NCI-H345 (cell line): ENCODE measurements around the gene SLC31A2.

Experiments
- DNase-seq: peaks from one replicate; lab custom pipeline; 2025; lab: John Stamatoyannopoulos, UW

Gene SLC31A2

GRCh38 chr9:113151696-113152630 is 1.2 kb downstream of the SLC31A2 start:
- DNase-seq, result no peak

- no peak for DNase-seq
Measured at GRCh38 chr9:113152699-113153098, 1.9 kb downstream of the SLC31A2 start.

GRCh38 chr9:113153599-113153998 is 2.8 kb downstream of the SLC31A2 start:
- DNase-seq, result no peak

- DNase-seq, result no peak
Measured at GRCh38 chr9:113154471-113154870, 3.7 kb downstream of the SLC31A2 start.

DNA sequence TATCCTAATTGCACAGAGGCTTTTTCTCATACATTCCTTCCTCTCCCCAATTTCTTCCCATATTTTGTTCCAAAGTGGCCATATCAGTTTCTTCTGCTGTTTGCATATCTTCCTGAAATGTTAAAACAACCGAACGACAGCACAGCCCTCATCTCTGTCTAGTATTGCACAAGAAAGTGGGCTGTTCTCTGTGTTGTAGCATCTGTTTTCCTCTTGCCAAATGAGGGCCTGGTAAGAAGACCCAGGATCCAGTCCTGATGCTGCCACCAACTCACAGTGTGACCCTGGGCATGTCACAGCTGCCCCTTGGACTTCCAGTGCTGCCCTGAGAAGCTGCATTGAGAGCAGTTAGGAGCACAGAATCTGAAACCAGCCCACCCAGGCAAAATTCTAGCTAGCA is 4.1 kb downstream of the SLC31A2 start:
- no peak for DNase-seq

DNA sequence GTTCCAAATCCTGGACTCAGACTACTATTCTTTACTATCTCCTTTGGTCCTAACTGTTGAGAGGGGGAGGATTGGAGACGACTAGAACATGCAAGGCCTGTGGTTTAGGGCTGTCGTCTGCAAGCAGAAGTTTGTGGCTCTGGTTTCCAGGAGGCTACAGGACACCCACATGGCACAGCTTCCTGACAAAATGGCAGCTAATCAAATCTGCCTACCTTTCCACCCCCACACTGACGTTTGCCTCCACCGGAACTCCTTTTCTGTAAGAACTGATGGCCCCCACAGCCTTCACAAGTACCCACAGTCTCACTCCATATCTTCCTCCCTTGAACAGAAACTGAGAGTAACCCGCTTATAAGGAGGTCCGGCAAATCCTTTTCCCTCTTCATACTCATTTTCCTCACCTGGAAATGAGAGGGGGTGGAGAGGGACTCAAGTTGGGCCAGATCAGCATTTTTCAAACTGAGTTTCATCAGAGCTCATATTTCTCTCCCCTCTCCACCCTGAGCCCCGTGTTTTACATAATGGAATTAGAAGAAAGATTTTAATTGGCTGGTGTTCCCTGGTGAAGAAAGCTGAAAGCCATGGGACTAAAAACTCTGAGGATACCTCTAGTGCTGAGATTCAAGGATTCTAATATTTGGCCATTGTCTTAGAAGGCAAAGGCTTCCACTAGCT is 5.2 kb downstream of the SLC31A2 start:
- DNase-seq, result no peak

DNA sequence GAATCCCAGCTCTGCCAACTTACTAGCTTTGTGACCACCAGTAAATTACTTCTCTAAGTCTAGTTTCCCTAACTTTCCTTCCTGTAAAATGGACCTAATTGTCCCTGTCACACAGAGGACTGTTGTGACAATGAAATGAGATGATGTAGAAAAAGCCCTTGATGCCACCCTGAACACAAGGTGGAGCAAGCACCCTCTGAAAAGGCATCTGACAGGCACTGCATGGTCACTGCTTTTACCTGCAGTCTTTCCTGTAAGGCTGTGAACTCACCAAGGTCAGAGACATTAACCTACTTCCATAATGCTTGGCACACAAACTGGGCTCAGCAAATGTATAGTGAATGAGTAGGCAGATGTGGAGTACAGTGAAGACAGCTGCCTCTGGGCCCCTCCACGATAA is 6.1 kb downstream of the SLC31A2 start:
- no peak for DNase-seq

GRCh38 chr9:113158446-113158845 is 7.6 kb downstream of the SLC31A2 start:
- no peak for DNase-seq

DNA sequence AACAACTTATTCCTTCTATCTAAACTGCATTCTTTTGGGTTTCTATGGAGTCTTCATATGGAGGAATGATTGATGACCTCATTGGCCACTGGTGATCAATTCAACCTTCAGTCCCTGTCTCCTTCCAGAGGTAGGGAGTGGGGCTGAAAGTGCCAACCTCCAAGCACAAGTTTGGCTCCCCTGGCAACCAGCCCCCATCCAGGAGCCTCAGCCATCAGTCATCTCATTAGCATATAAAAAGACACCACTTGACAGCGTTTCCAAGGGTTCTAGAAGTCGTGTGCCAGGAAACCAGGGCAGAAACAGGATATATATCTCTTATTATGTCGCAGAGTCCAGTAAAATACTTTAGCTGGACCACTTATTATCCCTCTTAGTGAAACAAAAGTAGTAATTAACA is 9.8 kb downstream of the SLC31A2 start:
- DNase-seq, result no peak

DNA sequence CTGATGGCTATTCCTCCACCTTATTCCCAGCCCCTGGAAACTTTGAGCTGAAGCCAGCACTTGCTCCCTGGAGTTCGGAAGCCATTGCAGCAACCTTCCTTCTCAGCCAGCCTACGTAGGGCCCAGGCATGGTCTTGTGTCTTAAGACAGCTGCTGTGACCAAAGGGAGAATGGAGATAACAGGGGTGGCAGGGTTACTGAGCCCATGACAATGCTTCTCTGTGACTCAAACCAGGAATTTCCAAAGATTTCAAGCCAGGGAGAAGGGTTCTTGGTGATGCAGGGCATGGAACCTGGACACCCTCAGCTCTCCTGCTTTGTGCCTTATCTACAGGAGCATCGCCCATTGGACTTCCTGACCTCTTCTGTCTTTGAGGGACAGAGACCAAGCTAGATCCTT is 12.2 kb downstream of the SLC31A2 start:
- DNase-seq, result no peak

DNA sequence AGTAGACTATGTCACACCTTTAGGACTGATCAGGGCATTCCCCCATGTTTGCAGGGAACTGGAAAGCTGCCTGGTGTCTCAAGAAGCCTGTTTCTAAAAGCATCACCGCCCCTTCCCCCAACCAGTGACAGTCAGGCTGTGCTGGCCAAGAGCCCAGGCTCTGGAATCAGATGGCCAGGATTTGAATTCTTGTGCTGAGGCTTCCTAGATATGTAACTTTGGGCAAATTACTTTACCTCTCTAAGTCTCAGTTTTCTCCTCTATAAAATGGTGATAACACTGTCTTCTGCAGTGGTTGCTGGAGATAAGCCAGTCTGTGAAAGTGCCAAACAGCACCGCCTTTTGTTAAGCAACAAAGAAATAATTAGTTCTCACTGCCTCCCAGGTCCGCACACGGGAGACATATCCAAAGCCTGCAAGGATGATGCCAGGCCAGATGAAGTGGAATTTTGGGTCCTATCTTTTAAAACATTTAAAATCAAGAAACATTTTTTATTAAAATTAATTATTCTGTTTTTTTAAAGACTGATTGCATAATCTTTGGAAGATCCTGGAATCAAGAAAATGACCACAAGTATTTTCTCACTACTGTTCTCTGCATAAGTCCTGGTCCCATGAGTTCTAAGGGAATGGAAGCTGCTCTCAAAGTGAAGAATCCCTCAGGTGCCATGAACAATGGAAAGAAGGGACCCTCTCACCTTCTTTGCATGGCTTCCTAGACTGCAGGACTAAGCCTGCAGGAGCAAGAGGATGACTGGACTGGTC is 13.9 kb downstream of the SLC31A2 start:
- no peak for DNase-seq

DNA sequence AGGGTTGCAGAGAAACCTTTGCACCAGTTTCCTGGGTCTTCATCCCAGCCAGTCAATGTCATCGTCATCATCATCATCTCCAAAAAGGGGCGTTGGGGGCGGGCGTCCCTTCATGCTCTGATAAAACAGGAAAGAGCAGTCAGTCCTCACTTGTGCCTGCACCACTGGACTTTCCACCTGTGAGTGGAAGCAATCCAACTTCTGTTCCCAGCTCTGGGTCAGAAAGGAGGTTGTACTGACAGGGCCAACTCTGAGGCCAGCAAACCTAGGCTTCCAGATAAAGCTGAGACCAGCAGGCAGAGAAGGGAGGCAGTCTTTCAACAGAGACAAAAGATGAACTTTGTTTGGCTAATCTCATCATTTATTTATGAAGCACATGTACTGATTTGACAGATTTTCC is 15.2 kb downstream of the SLC31A2 start:
- DNase-seq, result no peak

- DNase-seq, result no peak
Measured at GRCh38 chr9:113168809-113169208, 18.0 kb downstream of the SLC31A2 start.

DNA sequence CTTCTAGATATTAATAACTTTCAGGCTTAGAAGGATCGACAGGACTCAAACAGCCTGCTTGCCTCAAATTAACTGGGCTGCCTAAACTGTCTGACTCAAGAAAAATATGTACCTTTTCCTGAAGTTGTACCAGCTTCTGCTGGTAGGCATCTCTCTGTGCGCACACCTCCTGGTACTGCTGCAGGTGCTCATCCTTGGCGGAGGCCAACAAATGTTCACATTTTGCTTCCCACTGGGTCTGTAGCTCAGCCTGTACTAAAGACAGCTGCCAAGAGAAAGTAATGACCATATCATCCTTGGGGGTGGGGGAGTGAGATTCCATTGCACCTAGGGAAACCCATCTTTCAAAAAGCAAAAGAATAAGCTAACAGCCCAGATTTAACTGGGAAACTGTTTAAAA is 22.5 kb downstream of the SLC31A2 start:
- no peak for DNase-seq

DNA sequence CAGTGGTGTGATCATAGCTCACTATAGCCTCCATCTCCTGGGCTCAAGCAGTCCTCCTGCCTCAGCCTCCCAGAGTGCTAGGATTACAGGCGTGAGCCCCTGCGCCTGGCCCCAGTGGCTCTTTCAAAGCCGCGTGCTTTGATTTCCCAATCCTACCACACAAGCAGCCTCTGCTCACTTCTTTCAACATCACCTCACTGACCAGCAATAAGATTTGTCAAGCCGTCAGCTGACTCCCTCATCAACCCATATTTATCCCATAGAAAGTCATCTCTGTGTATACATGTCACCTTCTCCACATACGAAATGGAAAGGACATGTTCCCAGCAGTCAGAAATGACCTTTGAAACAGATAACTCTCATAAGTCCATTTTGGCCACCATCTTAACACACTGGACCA is 26.0 kb downstream of the SLC31A2 start:
- no peak for DNase-seq

- DNase-seq, result no peak
Measured at GRCh38 chr9:113177251-113177650, 26.4 kb downstream of the SLC31A2 start.

GRCh38 chr9:113178087-113178486 is 27.3 kb downstream of the SLC31A2 start:
- no peak for DNase-seq

DNA sequence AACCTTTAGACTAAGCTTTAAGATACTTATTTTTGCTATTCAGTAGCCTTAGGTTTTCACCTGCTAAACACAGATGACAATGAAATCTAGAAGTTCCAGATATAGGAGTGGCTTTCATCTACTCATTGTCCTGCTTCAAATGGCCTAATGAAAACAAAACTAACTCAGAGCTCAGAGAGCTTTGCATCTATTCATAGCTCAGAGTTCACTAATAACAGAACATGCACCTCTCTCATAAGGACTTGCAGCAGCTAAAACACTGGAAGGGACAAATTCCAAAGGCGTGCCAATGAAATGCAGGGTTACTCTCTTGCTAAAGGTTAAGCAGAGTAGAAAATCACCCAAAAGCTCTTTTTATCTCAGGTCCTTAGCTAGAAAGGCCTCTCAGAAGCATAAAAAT is 29.0 kb downstream of the SLC31A2 start:
- no peak for DNase-seq

- no peak for DNase-seq
Measured at GRCh38 chr9:113181165-113181564, 30.4 kb downstream of the SLC31A2 start.

DNA sequence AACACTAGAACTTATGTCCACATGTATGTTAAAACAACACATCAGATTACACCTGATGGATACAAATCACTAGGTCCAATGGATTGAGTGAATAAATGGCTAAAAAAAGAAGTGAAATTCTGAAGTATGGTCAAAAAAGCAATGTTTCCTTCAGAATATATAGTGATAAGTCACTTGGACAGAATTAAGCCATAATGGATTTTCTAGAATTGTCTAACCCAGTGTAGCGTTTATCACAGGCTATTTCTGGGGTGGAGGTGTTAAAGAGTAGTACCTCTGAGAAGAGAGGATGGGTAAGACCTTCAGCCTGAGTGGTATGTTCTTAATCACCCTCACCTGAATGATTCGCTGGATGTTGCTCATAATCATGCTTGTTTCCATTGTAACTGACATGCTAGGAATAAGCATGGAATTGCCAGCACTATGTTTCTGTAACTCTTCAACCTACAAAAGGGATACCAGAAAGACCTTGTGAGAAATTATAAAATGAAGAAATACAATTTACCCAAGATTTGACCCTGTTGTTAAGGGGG is 33.2 kb downstream of the SLC31A2 start:
- DNase-seq, result no peak

GRCh38 chr9:113184539-113184938 is 33.7 kb downstream of the SLC31A2 start:
- DNase-seq, result no peak

DNA sequence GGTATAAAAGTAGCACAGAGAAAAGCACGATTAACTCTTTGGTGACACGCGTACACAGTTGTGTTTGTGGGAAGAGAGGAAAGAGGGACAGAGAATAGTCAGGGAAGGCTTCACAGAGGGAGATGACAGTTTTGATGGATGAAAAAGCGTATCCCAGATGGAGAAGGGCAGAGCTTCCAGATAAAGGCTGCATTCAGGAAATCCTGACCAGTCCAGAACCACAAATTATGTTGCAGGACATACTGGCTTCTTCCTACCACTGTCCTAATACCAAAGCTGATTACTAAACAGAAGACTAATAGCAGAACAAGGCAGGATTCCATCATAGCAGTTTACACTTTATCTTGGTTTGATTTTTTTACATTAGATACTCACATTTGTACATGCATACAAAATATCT is 34.5 kb downstream of the SLC31A2 start:
- DNase-seq, result no peak
